PC-9 (cell line): Measurements from ENCODE around the gene DDX19B.
"Not testable (repeated sequence)": the region's sequence is repeated elsewhere in the genome, so short reads cannot be mapped to it uniquely, and the experiment has no call there.

ENCODE experiments used
- EZH2 ChIP-seq: fragments of 200-600 bp; sonication (generic); IDR thresholded peaks from 2 replicates; pipeline ENCODE4 v1.8.0; 2017; ENCODE audit warnings: antibody characterized with exemption, low read depth
- TF ChIP-seq, protein P1 (sequence below): fragments of 200-600 bp; sonication (generic); conservative IDR thresholded peaks from 2 replicates; pipeline ENCODE4 v1.6.1; 2017; ENCODE audit warnings: mixed run types, antibody characterized with exemption, mild to moderate bottlenecking, moderate library complexity

DNA sequence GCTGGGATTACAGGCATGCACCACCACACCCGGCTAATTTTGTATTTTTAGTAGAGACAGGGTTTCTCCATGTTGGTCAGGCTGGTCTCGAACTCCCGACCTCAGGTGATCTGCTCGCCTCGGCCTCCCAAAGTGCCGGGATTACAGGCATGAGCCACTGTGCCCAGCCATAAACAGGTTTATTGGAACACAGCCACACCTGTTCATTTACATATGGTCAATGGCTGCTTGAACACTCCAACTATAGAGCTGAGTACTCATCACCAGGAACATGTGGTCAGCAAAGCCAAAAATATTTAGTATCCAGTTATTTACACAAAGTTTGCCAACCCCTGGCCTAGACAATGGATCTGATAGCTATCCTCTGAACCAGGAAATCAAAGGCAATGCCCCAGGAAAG is 39.1 kb upstream of the DDX19B start:
- TF ChIP-seq, protein P1, sequence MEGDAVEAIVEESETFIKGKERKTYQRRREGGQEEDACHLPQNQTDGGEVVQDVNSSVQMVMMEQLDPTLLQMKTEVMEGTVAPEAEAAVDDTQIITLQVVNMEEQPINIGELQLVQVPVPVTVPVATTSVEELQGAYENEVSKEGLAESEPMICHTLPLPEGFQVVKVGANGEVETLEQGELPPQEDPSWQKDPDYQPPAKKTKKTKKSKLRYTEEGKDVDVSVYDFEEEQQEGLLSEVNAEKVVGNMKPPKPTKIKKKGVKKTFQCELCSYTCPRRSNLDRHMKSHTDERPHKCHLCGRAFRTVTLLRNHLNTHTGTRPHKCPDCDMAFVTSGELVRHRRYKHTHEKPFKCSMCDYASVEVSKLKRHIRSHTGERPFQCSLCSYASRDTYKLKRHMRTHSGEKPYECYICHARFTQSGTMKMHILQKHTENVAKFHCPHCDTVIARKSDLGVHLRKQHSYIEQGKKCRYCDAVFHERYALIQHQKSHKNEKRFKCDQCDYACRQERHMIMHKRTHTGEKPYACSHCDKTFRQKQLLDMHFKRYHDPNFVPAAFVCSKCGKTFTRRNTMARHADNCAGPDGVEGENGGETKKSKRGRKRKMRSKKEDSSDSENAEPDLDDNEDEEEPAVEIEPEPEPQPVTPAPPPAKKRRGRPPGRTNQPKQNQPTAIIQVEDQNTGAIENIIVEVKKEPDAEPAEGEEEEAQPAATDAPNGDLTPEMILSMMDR = not testable (repeated sequence)
- not testable (repeated sequence) for TF ChIP-seq EZH2
